Mucosa of descending colon (tissue), 3 donors: ENCODE results near the gene NID1. TPM values are rescaled to one million over a fixed set of nuclear protein-coding genes. Genes with fewer than 3 reads are reported as not detected.

Source experiments
- ATAC-seq: fragments of 200-7000 bp; cut with Tn5 transposase; one replicate; pipeline ENCODE4 v1.9.1; 2020; ENCODE audit warnings: mild to moderate bottlenecking, moderate library complexity
- DNase-seq, 3 donors: peaks; one replicate each; pipeline ENCODE4 v3.0.0-alpha.2; 2020
- H3K36me3 ChIP-seq: fragments of 200-600 bp; one replicate; pipeline ENCODE4 v1.8.0; 2021; ENCODE audit warnings: low read depth, mild to moderate bottlenecking
- H3K4me1 ChIP-seq: fragments of 200-600 bp; one replicate; pipeline ENCODE4 v1.8.0; 2021; ENCODE audit warnings: low read depth, mild to moderate bottlenecking
- H3K4me3 ChIP-seq: fragments of 200-600 bp; one replicate; pipeline ENCODE4 v1.8.0; 2021; ENCODE audit warnings: mild to moderate bottlenecking
- H3K9me3 ChIP-seq: fragments of 200-600 bp; one replicate; pipeline ENCODE4 v1.8.0; 2021; ENCODE audit warnings: mild to moderate bottlenecking
- CTCF ChIP-seq: fragments of 200-600 bp; IDR thresholded peaks from one replicate; pipeline ENCODE4 v1.8.0; 2022; ENCODE audit warnings: antibody characterized with exemption, mild to moderate bottlenecking
- intact Hi-C, 2 donors: fragments of 100-400 bp; cut with DNase I in 1 of 2; cut with micrococcal nuclease in 1 of 2; formaldehyde crosslinking; loops; one replicate each; pipeline versions ENCODE4 v1.11.0 to v1.11.1; 2022; cut with DNase I, micrococcal nuclease
- total RNA-seq, 3 donors: library from RNA; stranded (reverse); fragmentation: NEBNext Ultra II Directional in 2 of 3; extraction: Animal tissue kit (Norgen Biotek cat#: 25700) in 2 of 3; gene quantifications; one replicate each; pipeline versions ENCODE4 v1.2.1 to v1.2.4, GENCODE V29; 2021 to 2023
- donor health status: DM: no; HTN: no; CAD: no; lungs with moderate emphysema.
- donor health status: DM: no; HTN: no; CAD: no.
- donor health status: DM: no; HTN: yes; CAD: no.

NID1 gene
- total RNA-seq, 3 donors from 2014 or later = 7.2 to 118 (median 36.7) TPM

DNA sequence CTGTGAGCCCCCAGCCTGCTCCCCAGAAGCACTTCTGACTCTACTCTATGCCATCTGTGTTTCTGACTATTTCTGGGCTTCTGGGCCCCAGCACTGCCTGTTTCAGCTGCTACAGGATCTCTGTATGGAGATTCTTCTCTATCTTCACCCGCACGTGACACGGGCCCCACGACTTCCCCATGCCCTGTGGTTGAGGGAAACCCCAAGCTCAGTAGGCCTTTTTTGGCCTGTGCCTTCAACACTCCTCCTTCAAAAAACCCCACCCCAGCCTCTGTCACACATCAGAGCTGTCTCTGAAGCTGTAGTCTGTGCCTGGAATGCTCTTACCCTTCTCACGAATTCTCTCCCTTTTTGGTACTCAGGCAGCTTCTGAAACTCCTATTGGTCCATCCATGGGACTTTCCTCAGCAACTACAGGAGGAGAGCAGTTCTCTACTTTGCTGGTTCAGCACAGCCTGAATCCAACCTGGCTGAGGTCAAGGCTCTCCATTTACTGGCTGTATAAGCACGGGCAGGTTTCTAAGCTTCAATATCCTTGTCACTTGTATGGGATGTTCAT is 2.0 kb upstream of the NID1 start:
- no peak for TF ChIP-seq CTCF
- Histone ChIP-seq H3K36me3 (no peaks in the 10 kb centered on the region), H3K4me1 (peaks cover 12% of the 10 kb centered on the region), H3K9me3 (no peaks in the 10 kb centered on the region), H3K4me3 (no peak overlapping the region)
- ATAC-seq = peak; percentile 40
- intact Hi-C loops = no loop called here
- peak; percentile 48 to 68 (median 65) for DNase-seq

DNA sequence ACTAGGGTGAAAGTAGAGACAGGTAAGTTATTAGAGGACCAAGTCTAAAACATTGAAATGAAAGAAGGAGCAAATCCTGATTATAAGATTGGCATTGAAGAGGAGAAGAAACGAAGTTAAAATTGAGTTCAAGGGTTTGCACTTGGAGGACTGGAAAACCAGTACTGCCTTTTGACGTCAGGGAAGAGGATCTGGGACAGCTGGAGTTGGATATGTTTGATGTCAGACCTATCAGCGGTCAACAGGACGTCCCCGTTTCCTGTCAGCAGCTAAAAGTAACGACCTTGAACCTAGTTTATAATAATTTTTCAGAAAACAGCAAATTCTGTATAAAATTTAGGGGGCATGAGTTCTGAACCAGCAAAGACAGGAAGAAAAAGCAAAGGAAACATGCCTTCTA is 1.2 kb upstream of the NID1 start:
- no peak for TF ChIP-seq CTCF
- ATAC-seq (no peak), DNase-seq (no peak)
- no peak overlapping the region for H3K4me3 ChIP-seq
- peaks cover 12% of the 10 kb centered on the region for H3K4me1 ChIP-seq
- H3K9me3 ChIP-seq = no peaks in the 10 kb centered on the region
- intact Hi-C loops = no loop called here
- H3K36me3 ChIP-seq = no peaks in the 10 kb centered on the region

- Histone ChIP-seq H3K9me3 (no peaks in the 10 kb centered on the region), H3K36me3 (no peaks in the 10 kb centered on the region), H3K4me1 (peaks cover 12% of the 10 kb centered on the region), H3K4me3 (no peak overlapping the region)
- DNase-seq = peak in 1 of 3 donors; percentile 14
- intact Hi-C loops = no loop called here
- no peak for TF ChIP-seq CTCF
- ATAC-seq = no peak
Observed at GRCh38 chr1:236065509-236066005, 667 bp upstream of the NID1 start.

GRCh38 chr1:236063919-236064673 is 794 bp downstream of the NID1 start:
- ATAC-seq (peak; percentile 58), DNase-seq (peak; percentile 49 to 61 (median 54))
- intact Hi-C loops = no loop called here
- no peak for TF ChIP-seq CTCF
- no peaks in the 10 kb centered on the region for H3K9me3 ChIP-seq
- peak overlapping the region; percentile 34 for H3K4me3 ChIP-seq
- peaks cover 12% of the 10 kb centered on the region for H3K4me1 ChIP-seq
- H3K36me3 ChIP-seq = no peaks in the 10 kb centered on the region

- no peak for TF ChIP-seq CTCF
- no peak for ATAC-seq
- Histone ChIP-seq H3K4me1 (peaks cover 12% of the 10 kb centered on the region), H3K36me3 (no peaks in the 10 kb centered on the region), H3K4me3 (no peak overlapping the region), H3K9me3 (no peaks in the 10 kb centered on the region)
- intact Hi-C loops = no loop called here
- no peak for DNase-seq
Observed at GRCh38 chr1:236063551-236063918, 1.4 kb downstream of the NID1 start.
